GM18873 (cell line): ENCODE data around the gene EME2.

Source experiments
- ATAC-seq: cut with Tn5 transposase; IDR thresholded peaks from one replicate; pipeline ENCODE4 v1.9.1; 2021; ENCODE audit warnings: mild to moderate bottlenecking, moderate library complexity, moderate number of reproducible peaks; ENCODE audit not compliant: unreplicated experiment, low FRiP score

The EME2 gene

GRCh38 chr16:1765826-1766225 is 6.8 kb upstream of the EME2 start:
- no peak for ATAC-seq

DNA sequence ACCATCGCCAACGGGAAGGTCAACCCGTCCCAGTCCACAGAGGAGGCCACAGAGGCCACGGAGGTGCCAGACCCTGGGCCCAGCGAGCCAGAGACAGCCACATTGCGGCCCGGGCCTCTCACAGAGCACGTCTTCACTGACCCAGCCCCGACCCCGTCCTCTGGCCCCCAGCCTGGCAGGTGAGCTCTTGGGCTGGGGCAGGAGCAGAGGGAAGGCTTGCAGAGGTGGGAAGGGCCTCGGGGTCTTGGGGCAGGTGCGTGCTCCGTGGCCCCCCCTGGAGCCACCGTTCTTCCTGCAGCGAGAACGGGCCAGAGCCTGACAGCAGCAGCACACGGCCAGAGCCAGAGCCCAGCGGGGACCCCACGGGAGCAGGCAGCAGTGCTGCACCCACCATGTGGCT is 6.4 kb upstream of the EME2 start:
- no peak for ATAC-seq

- ATAC-seq, result no peak
Measured at GRCh38 chr16:1766701-1767100, 5.9 kb upstream of the EME2 start.

DNA sequence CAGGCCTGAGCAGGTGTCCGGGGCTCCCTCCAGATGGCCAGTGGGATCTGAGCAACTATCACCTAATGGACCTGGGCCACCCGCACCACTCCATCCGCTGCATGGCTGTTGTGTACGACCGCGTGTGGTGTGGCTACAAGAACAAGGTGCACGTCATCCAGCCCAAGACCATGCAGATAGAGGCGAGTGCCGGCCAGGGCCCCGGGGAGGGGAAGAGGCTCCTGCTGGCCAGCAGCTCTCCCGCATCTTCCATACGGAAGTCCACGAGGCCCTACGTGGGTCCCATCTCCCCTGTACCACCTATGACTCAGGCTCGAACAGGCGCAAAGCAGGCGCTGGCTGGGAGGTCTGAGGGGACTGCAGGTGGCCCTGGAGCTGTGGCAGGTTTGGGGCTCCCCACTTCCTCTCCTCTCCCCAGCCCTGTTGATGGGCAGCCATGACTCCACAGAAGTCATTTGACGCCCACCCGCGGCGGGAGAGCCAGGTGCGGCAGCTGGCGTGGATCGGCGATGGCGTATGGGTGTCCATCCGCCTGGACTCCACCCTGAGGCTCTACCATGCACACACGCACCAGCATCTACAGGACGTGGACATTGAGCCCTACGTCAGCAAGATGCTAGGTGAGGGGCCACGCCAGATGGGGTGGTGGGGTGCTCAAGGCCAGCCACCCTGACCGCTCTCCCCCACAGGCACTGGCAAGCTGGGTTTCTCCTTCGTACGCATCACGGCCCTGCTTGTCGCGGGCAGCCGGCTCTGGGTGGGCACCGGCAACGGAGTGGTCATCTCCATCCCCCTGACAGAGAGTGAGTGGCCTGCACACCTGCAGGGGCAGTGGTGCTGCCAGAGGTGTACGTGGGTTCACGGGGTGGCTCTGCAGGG is 5.3 kb upstream of the EME2 start:
- no peak for ATAC-seq

GRCh38 chr16:1768061-1768766 is 4.4 kb upstream of the EME2 start:
- ATAC-seq, result no peak

DNA sequence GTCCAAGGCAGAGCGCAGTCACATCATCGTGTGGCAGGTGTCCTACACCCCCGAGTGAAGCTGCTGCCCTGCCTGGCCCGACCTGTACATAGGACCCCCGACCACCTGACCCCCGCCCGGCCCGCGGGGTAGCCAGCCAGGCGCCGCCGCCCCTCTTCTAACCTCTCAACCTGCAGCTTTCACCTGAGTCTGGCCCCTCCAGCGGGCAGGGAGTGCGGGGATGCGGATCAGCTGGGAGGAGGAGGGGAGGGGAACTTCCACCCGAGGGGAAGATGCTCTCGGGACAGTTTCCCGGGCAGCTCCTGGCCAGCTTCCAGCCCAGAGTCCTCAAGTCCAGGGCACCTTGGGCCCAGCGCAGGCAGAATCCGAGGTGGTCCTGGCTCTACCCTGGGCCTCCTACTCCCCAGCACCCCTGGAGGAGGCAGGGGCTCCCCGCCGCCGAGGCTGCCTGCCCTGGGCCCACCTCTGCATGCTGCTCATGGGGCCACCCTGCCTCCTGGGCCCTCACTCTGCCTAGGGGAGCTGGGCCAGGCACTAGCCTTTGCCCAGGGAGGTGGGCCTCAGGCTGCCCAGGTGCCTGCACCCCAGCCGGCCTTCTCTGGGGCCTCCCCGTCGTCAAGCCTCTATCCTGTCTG is 3.7 kb upstream of the EME2 start:
- no peak for ATAC-seq

- no peak for ATAC-seq
Measured at GRCh38 chr16:1769402-1770300, 3.0 kb upstream of the EME2 start.

GRCh38 chr16:1770328-1771187 is 2.1 kb upstream of the EME2 start:
- ATAC-seq, result no peak

GRCh38 chr16:1771188-1771863 is 1.3 kb upstream of the EME2 start, which contains the start of gene NME3:
Gene NME3, minus strand, starts transcription at chr16:1771543. Its CDS starts 9 bp downstream, at chr16:1771534.
- ATAC-seq, result no peak

GRCh38 chr16:1771864-1772361 is 697 bp upstream of the EME2 start:
- no peak for ATAC-seq

GRCh38 chr16:1772908-1773702 is 495 bp downstream of the EME2 start, which contains the start of gene MRPS34:
Gene MRPS34, minus strand, starts transcription at chr16:1773134. Its CDS starts 15 bp downstream, at chr16:1773119.
- no peak for ATAC-seq

DNA sequence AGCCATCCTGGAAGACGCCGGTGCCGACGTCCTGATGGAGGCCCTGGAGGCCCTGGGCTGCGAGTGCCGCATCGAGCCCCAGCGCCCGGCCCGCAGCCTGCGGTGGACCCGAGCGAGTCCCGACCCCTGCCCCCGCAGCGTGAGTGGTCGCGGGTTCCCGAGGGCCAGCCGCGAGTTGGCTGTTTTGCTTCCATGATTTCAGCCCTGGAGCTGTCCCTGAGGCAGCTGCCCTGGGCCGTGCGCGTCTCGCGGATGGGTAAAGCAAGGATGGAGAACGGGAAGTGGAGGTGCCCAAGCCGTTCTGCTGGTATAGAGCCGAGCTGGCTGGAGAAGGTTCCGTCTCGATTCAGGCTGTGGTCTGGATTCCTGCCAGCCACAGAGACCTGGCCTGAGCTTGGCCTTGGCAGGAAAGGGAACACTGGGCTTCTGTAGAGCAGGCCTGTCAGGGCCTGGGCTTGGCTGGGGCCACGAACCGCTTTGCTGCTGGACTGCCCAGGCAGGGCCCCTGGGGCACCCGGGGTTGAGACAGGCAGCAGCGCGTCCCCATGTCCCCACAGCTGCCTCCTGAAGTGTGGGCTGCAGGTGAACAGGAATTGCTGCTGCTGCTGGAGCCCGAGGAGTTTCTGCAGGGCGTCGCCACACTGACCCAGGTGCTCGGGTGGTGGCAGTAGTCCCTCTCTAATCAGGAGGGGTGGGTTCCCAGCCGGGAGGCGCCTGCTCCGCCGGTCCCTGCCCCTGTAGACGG is 1.3 kb downstream of the EME2 start:
- ATAC-seq, result no peak

GRCh38 chr16:1774448-1774780 is 1.8 kb downstream of the EME2 start:
- no peak for ATAC-seq

- no peak for ATAC-seq
Measured at GRCh38 chr16:1775006-1775845, 2.6 kb downstream of the EME2 start.

GRCh38 chr16:1775846-1776671 is 3.4 kb downstream of the EME2 start:
- ATAC-seq, result no peak

DNA sequence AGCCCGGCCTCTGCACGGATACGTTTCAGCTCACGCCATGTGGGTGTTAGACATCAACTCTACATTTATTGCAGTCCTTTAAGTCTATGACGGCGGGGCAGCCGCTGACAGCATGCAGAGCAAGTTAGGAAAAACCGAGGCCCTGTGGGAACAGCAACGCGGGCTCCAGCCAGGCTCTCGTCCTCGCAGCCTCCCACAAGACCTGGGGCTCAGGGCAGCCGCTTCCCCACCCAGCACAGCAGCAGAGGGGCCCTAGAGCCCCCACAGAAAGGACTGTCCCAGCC is 4.0 kb downstream of the EME2 start:
- ATAC-seq, result no peak
